BLaER1 (cell line): Measurements from ENCODE around the gene MTFR1L.

Source experiments
- H3K27ac ChIP-seq: shearing (Covaris generic); formaldehyde crosslinking; 2 replicates; pipeline ENCODE4 v1.8.1; 2022
- H3K27me3 ChIP-seq: shearing (Covaris generic); formaldehyde crosslinking; 2 replicates; pipeline ENCODE4 v1.8.1; 2022
- H3K36me3 ChIP-seq: shearing (Covaris generic); formaldehyde crosslinking; 2 replicates; pipeline ENCODE4 v1.8.1; 2022
- H3K4me1 ChIP-seq: shearing (Covaris generic); formaldehyde crosslinking; 2 replicates; pipeline ENCODE4 v1.8.1; 2022
- H3K4me2 ChIP-seq: shearing (Covaris generic); formaldehyde crosslinking; 2 replicates; pipeline ENCODE4 v1.8.1; 2022
- H3K4me3 ChIP-seq: shearing (Covaris generic); formaldehyde crosslinking; 2 replicates; pipeline ENCODE4 v1.8.1; 2022
- H3K9ac ChIP-seq: shearing (Covaris generic); formaldehyde crosslinking; 2 replicates; pipeline ENCODE4 v1.8.1; 2022
- H3K9me3 ChIP-seq: shearing (Covaris generic); formaldehyde crosslinking; 2 replicates; pipeline ENCODE4 v1.8.1; 2022
- H4K20me1 ChIP-seq: shearing (Covaris generic); formaldehyde crosslinking; 2 replicates; pipeline ENCODE4 v1.8.1; 2022
- Cebpa-rat ChIP-seq: shearing (Covaris generic); IDR thresholded peaks from 2 replicates; pipeline ENCODE4 v1.8.1; 2022

The MTFR1L gene

GRCh38 chr1:25813734-25814471 lies 5.9 kb upstream of the MTFR1L start:
- H3K27me3 ChIP-seq, result no peaks in the 10 kb centered on the region
- 0 out of 2 replicates have a peak overlapping the region, but pooled peaks have one; percentile 34 for H3K9ac ChIP-seq
- H3K4me3 ChIP-seq, result no peak overlapping the region
- H3K4me1 ChIP-seq, result peaks cover 50% of the 10 kb centered on the region
- H3K27ac ChIP-seq, result 0 out of 2 replicates have a peak overlapping the region, but pooled peaks have one; percentile 6
- H4K20me1 ChIP-seq, result peaks cover 12% of the 10 kb centered on the region
- H3K4me2 ChIP-seq, result no peak overlapping the region
- peaks cover 57% of the 10 kb centered on the region for H3K36me3 ChIP-seq
- H3K9me3 ChIP-seq, result no peaks in the 10 kb centered on the region
- TF ChIP-seq Cebpa-rat, result no peak

- Histone ChIP-seq H3K9me3 (no peaks in the 10 kb centered on the region), H3K27ac (0 out of 2 replicates have a peak overlapping the region, but pooled peaks have one; percentile 6), H4K20me1 (peaks cover 12% of the 10 kb centered on the region), H3K4me3 (no peak overlapping the region), H3K36me3 (peaks cover 57% of the 10 kb centered on the region), H3K4me1 (peaks cover 48% of the 10 kb centered on the region), H3K9ac (0 out of 2 replicates have a peak overlapping the region, but pooled peaks have one; percentile 34), H3K4me2 (no peak overlapping the region), H3K27me3 (no peaks in the 10 kb centered on the region)
- TF ChIP-seq Cebpa-rat, result no peak
These were observed 5.1 kb upstream of the MTFR1L start for GRCh38 chr1:25814549-25815087.

- no peak for TF ChIP-seq Cebpa-rat
- Histone ChIP-seq H3K9ac (no peak overlapping the region), H4K20me1 (peaks cover 8% of the 10 kb centered on the region; the same call in 1 of the 2 replicates), H3K27ac (no peak overlapping the region), H3K4me1 (peaks cover 40% of the 10 kb centered on the region), H3K4me2 (no peak overlapping the region), H3K27me3 (no peaks in the 10 kb centered on the region), H3K9me3 (no peaks in the 10 kb centered on the region), H3K36me3 (peaks cover 57% of the 10 kb centered on the region), H3K4me3 (no peak overlapping the region)
These were observed 4.3 kb upstream of the MTFR1L start for GRCh38 chr1:25815208-25816111.

- Histone ChIP-seq H3K4me3 (no peak overlapping the region), H4K20me1 (peaks cover 7% of the 10 kb centered on the region), H3K27me3 (no peaks in the 10 kb centered on the region), H3K9me3 (no peaks in the 10 kb centered on the region), H3K4me2 (no peak overlapping the region), H3K4me1 (peaks cover 36% of the 10 kb centered on the region), H3K9ac (no peak overlapping the region), H3K36me3 (peaks cover 56% of the 10 kb centered on the region), H3K27ac (no peak overlapping the region)
- no peak for TF ChIP-seq Cebpa-rat
These were observed 3.5 kb upstream of the MTFR1L start for GRCh38 chr1:25816112-25816718.

- H3K27me3 ChIP-seq, result no peaks in the 10 kb centered on the region
- H3K4me3 ChIP-seq, result no peak overlapping the region
- peaks cover 19% of the 10 kb centered on the region for H4K20me1 ChIP-seq
- H3K27ac ChIP-seq, result 0 out of 2 replicates have a peak overlapping the region, but pooled peaks have one; percentile 4
- peak overlapping the region; percentile 95; the same call in 1 of the 2 replicates for H3K4me2 ChIP-seq
- no peak for TF ChIP-seq Cebpa-rat
- H3K36me3 ChIP-seq, result peaks cover 43% of the 10 kb centered on the region
- no peak overlapping the region for H3K9ac ChIP-seq
- peaks cover 47% of the 10 kb centered on the region for H3K4me1 ChIP-seq
- no peaks in the 10 kb centered on the region for H3K9me3 ChIP-seq
These were observed 1.8 kb upstream of the MTFR1L start for GRCh38 chr1:25817840-25818501.

GRCh38 chr1:25818569-25818968 lies 1.2 kb upstream of the MTFR1L start:
- Histone ChIP-seq H3K4me3 (no peak overlapping the region; the same call in 1 of the 2 replicates), H3K36me3 (peaks cover 43% of the 10 kb centered on the region), H3K27ac (0 out of 2 replicates have a peak overlapping the region, but pooled peaks have one; percentile 4), H4K20me1 (peaks cover 25% of the 10 kb centered on the region), H3K27me3 (no peaks in the 10 kb centered on the region), H3K4me2 (peak overlapping the region; percentile 95), H3K4me1 (peaks cover 47% of the 10 kb centered on the region), H3K9me3 (no peaks in the 10 kb centered on the region), H3K9ac (0 out of 2 replicates have a peak overlapping the region, but pooled peaks have one; percentile 92)
- TF ChIP-seq Cebpa-rat, result no peak

GRCh38 chr1:25820247-25821111 lies 725 bp downstream of the MTFR1L start:
- peak overlapping the region; percentile 95 for H3K4me2 ChIP-seq
- peak overlapping the region; percentile 95 for H3K4me3 ChIP-seq
- TF ChIP-seq Cebpa-rat, result no peak
- peaks cover 39% of the 10 kb centered on the region for H3K36me3 ChIP-seq
- H4K20me1 ChIP-seq, result peaks cover 33% of the 10 kb centered on the region
- peak overlapping the region; percentile 92 for H3K9ac ChIP-seq
- H3K9me3 ChIP-seq, result no peaks in the 10 kb centered on the region
- peaks cover 36% of the 10 kb centered on the region for H3K4me1 ChIP-seq
- no peaks in the 10 kb centered on the region for H3K27me3 ChIP-seq
- H3K27ac ChIP-seq, result peak overlapping the region; percentile 91

GRCh38 chr1:25821112-25821476 lies 1.3 kb downstream of the MTFR1L start:
- no peak for TF ChIP-seq Cebpa-rat
- Histone ChIP-seq H3K36me3 (peaks cover 38% of the 10 kb centered on the region), H3K9ac (peak overlapping the region; percentile 92), H3K4me2 (peak overlapping the region; percentile 95), H3K27ac (peak overlapping the region; percentile 91), H3K4me3 (peak overlapping the region; percentile 95), H4K20me1 (peaks cover 38% of the 10 kb centered on the region), H3K27me3 (no peaks in the 10 kb centered on the region), H3K4me1 (peaks cover 36% of the 10 kb centered on the region), H3K9me3 (no peaks in the 10 kb centered on the region)
